Dedifferentiated amniotic fluid mesenchymal stem cell (primary cell): Measurements from ENCODE around the gene FAM227B.
A peak's percentile ranks its signal among the peaks of the same experiment; 100 is the strongest.
"Not testable (repeated sequence)": the region's sequence is repeated elsewhere in the genome, so short reads cannot be mapped to it uniquely, and the experiment has no call there.

Experiments
- DNase-seq: peaks from one replicate; pipeline ENCODE4 v3.0.0-alpha.2; 2016; ENCODE audit errors: extremely low spot score

FAM227B gene

GRCh38 chr15:49380912-49381311, 239.7 kb downstream of the FAM227B start:
- DNase-seq, result no peak

- no peak for DNase-seq
Measured at GRCh38 chr15:49379996-49380395, 240.6 kb downstream of the FAM227B start.

GRCh38 chr15:49372366-49372765, 248.3 kb downstream of the FAM227B start:
- no peak for DNase-seq

- no peak for DNase-seq
Measured at GRCh38 chr15:49370782-49371181, 249.8 kb downstream of the FAM227B start.

GRCh38 chr15:49366496-49366895, 254.1 kb downstream of the FAM227B start:
- DNase-seq, result no peak

GRCh38 chr15:49361370-49361769, 259.2 kb downstream of the FAM227B start:
- DNase-seq, result no peak

- DNase-seq, result not testable (repeated sequence)
Measured at GRCh38 chr15:49354439-49354838, 266.2 kb downstream of the FAM227B start.

GRCh38 chr15:49343546-49343945, 277.1 kb downstream of the FAM227B start:
- no peak for DNase-seq

GRCh38 chr15:49339656-49340055, 281.0 kb downstream of the FAM227B start:
- DNase-seq, result no peak

- DNase-seq, result no peak
Measured at GRCh38 chr15:49331951-49332350, 288.7 kb downstream of the FAM227B start.

- no peak for DNase-seq
Measured at GRCh38 chr15:49331442-49331841, 289.2 kb downstream of the FAM227B start.

GRCh38 chr15:49330166-49330565, 290.5 kb downstream of the FAM227B start:
- DNase-seq, result no peak

GRCh38 chr15:49328941-49329340, 291.7 kb downstream of the FAM227B start:
- no peak for DNase-seq

- no peak for DNase-seq
Measured at GRCh38 chr15:49327927-49328326, 292.7 kb downstream of the FAM227B start.

- DNase-seq, result no peak
Measured at GRCh38 chr15:49323207-49323606, 297.4 kb downstream of the FAM227B start.

- DNase-seq, result no peak
Measured at GRCh38 chr15:49320351-49320750, 300.3 kb downstream of the FAM227B start.

GRCh38 chr15:49315391-49315823, 305.2 kb downstream of the FAM227B start:
- DNase-seq, result no peak

- no peak for DNase-seq
Measured at GRCh38 chr15:49314716-49315115, 305.9 kb downstream of the FAM227B start.

GRCh38 chr15:49313650-49314049, 307.0 kb downstream of the FAM227B start:
- peak; percentile 84 for DNase-seq

GRCh38 chr15:49309889-49310288, 310.7 kb downstream of the FAM227B start:
- no peak for DNase-seq

- DNase-seq, result no peak
Measured at GRCh38 chr15:49308686-49309085, 311.9 kb downstream of the FAM227B start.

- no peak for DNase-seq
Measured at GRCh38 chr15:49306551-49306950, 314.1 kb downstream of the FAM227B start.

GRCh38 chr15:49303003-49303402, 317.6 kb downstream of the FAM227B start:
- no peak for DNase-seq

- DNase-seq, result no peak
Measured at GRCh38 chr15:49301562-49301961, 319.1 kb downstream of the FAM227B start.

- DNase-seq, result no peak
Measured at GRCh38 chr15:49300856-49301255, 319.8 kb downstream of the FAM227B start.
